HG03354 (cell line): ENCODE measurements around the gene ARHGEF10L.

Experiments used
- ATAC-seq: cut with Tn5 transposase; IDR thresholded peaks from one replicate; pipeline ENCODE4 v1.9.1; 2021; ENCODE audit warnings: mild to moderate bottlenecking; ENCODE audit not compliant: unreplicated experiment, poor library complexity, severe bottlenecking

The ARHGEF10L gene

DNA sequence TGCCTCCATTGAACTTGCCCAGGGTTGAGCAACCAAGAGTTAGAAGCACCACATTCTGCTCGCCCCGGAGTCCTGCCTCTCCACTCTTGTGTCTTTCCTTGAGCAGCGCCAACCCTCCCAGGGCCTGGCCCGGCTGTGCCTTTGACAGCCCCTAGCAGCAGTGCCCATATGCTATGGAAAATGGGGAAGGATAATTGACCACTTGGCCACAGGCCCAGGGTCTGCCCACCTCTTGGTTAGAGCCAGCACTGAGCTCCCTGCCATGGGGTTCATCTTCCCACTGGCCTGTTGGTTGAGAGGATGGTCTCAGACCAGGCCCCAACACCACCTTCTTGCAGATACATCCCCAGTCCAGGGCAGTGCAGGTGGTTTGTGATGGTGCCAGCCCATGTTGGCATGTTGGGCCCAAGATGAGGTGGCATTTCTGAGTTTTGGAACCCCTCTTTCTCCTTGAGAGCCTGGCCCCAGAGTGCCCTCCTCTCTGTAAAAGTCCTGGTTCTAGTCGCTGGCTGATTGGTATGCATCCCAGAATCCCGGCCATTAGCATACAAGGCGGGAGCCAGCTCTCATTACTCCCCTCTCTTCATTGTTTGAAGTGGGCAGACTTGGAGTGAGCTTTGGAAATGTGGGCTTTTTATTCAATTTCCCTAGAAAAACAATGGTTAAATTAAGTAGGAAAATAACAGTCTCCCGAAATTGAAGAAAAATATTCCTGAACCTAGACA, 7.6 kb downstream of the ARHGEF10L start:
- no peak for ATAC-seq

DNA sequence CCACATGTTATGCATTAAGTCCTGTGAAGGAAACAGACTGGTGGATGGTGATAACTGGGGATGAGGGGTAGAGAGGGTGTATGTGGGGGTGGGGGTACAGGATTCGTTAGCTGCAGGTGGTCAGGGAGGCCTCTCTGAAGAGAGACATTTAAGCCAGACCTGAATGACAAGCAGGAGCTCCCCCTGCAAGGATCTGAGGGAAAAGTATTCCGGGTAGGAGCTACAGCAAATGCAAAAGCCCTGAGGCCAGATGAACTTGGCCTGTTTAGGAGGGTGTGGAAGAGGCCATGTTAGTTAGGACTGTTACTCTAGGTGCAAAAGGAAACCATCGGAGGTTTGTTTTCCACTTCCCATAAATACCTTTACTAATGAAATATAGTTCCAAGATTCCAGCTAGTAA, 9.9 kb downstream of the ARHGEF10L start:
- ATAC-seq, result no peak

DNA sequence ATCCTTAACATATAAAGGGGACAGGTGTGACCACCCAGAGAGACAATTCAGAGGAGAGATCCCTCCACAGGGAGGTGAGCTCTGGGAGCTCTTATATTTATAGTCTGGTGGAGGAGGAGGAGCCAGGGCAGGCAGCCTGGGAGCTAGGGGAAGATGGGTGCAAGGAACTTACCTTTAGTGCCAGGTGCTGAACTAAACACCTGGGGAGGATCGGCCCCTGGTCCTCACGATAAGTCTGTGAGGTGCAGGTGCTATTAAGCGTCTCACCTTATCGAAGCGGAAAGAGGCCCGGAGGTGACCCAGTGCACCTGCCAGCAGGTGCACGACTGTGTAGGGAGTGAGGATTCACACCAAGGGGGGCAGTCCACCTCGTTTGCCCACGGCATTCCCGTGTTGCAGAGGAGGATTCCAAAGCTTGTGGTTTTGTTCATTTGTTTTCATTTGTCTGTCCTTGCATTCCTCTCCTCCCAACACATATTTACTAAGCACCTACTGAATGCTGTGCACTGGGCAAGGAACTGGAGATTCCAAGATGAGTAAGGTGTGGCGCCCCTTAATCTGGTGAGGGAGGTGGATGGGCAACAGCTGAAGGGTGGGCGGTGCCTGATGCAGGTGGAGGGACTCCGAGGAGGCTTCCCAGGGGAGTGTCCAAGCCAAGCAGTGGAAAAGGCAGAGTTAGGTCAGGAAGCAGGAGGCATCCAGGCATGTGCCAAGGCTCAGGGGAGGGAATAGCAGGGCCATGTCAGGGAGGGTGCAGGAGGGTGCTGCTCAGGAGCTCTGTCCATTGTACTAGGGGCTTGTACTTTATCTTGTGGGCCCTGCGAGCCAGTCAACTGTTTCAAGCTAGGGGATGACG, 11.5 kb downstream of the ARHGEF10L start:
- ATAC-seq, result no peak

DNA sequence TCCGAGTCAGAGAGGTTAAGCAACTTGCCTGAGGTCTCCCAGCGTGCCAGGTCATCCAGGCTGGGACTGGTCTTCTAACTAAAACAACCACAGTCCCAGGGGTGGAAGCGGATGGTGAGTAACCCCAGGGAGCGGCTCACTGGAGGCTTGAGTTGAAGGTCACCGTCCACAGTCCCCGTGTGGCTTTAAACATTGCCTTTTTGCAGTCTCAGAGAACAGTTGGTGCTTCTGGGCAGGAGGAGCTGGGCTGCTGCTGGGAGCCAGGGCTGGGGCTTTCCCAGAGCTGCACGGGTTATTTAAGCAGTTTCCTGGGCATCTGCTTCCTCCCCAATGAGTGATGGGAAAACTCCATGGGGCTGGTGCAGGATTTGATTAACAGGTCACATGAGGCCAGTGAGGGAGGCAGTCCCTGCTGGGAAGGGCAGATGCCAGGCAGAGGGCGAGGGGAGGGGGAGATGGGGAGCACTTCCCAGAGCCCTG, 12.3 kb downstream of the ARHGEF10L start:
- ATAC-seq, result no peak

DNA sequence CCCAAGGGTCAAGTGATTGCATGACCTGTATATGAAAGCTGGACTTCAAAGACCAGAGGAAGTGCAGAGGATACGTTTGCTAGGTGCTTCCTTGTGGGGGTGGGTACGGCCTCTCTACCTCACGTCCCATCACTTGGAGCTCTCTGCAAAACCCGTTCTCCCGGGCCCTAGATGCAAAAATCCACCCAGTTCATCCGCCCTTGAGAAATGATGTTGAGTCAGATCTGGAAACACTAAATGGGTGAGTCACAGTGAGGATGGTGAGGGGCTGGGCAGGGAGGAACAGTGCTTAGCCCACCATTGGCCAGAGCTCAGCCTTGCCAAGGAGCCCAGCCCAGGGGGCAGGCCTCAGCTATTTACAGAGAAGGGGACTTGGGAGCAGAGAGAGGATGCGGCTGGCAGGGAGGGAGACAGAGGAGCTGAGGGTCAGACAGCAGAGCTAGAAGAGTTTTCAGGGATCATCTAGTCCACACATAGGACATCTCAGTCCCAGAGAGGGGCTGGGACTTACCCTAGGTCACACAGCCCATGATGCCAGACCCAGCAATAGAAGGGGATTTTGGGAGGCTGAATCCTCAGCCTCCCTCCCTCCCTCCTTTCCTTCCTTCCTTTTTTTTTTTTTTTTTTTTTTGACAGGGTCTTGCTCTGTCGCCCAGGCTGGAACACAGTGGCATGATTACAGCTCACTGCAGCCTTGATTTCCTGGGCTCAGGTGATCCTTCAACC, 14.6 kb downstream of the ARHGEF10L start:
- no peak for ATAC-seq

DNA sequence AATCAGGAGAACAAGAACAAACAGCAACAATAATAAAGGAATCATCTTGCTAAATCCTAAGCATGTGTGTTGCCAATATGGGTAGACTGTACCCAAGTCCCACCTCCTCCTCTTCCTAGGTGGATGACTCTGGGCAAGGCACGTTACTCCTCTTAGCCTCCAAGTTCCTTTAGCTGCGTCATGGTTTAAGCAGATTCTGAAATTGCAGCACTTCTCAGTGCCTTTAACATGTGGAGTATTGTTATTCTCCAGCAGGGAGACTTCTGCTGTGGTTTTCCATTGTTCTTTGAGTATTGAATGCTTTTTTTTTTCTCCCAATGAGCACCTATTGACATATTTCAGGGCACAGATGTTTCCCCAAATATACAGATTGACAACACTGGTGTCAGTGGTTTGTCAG, 15.5 kb downstream of the ARHGEF10L start:
- ATAC-seq, result no peak

DNA sequence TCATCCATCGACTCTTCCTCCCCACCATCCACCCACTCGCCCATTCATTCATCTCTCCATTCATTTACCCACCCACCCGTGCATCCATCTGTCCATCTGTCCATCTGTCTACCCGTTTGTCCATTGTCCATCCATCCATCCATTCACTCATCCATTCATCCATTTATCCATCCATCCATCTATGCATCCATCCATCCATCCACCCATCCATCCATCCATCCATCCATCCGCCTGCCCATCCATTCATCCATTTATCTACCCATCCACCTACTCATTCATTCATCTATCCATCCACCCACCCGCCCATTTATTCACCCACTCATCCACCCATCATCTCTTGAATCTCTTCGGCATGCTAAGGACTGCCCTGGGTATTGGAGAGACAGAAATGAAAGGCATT, 18.5 kb downstream of the ARHGEF10L start:
- ATAC-seq, result no peak

DNA sequence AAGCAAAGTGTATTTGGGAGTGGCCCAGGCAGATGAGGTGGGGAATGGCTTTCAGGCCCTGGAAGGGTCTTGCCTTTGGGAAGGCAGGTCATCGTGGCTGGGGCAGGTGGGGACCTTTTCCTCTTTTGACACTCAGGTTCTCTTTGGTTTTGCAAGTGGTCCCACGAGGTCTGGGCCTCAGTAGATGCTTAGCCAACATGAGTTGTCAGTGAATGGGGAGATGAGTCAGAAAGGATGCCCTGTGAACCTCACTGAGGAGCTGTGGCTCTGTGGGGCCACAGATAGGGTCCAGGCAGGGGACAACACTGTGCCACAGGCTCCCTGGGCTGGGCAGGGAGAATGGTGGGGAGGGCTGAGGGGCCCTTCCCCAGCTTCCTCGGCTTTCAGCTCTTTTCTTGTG, 19.0 kb downstream of the ARHGEF10L start:
- ATAC-seq, result no peak

DNA sequence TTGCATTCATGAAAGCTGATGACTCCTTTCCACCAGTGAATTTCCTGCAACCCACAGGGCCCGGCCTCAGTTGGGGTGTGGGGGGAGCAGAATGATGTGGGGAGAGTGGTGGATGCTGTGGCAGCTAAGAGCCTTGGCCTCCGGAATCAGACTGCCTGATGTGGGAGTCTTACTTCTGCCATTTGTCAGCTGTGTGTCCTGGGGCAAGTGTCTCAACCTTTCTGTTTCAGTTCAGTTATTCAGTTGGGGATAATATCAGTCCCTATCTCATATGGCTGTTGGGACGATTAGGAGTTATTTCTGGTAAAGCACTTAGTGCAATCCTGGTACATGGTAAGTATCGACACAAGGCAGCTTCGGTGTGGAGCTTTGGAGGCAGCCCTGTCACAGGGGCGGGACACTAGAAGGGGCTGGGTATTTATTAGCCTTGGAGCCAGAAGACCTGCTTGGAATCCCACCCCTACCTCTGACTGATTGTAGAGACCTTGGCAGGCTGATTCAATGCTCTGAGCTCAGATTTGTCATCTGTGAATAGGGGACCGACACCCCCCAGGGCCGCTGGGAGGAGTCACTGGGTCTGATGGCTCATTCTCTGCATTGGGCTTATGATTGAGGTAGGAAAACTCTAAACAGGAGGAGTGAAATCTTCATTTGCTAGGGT, 19.6 kb downstream of the ARHGEF10L start:
- ATAC-seq, result no peak

DNA sequence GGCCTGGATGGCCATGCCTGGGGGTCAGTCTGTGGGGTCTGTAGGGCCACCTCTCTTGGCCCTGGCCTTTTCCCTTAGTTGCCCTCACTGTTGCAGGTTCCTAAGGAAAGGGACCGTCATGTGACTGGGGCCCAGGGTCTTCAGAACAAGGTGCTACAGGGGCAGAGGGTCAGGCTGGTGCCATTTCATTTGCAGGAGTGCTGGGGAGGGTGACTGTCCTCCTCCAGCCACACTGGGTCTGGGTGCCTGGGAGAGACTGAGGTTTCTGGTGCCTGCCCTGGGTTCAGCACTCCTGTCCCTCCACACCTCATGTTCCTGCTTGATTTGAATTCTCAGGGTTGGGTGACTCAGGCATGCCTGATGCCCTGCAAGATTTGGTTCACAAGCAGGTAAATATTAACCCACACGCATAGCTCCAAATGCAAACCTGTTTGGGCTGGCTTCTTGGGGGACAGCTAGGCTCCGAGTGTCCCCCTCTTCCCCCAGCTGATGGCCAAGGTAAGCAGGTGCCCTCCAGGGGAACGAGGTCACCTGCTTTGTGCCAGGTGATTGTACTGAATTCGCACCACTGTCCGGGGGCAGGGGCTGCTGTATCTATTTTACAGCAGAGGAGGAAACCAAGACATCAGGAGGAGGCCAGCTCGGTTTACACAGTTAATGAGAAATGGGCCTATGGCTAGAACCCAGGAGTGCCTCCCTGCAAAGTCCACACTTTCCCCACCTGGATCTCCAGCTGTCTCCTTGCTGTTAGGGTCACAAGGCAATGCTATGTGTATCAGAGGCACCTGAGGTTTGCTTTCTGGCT, 20.3 kb downstream of the ARHGEF10L start:
- ATAC-seq, result no peak

DNA sequence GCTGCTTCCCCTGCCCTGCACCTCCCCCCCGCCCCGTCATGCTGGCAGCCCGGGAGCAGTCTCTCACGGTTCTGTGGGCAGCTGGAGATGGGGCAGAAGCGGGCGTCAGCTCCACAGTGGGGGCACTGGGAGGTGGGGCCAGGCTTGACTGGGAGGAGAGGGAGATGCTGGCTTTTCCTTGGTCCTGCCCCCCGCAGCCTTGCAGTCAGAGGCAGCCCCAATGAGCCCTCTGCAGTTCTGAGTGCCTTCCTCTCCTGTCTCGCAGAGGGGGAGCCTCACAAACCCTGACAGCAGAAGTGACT, 21.7 kb downstream of the ARHGEF10L start:
- no peak for ATAC-seq

DNA sequence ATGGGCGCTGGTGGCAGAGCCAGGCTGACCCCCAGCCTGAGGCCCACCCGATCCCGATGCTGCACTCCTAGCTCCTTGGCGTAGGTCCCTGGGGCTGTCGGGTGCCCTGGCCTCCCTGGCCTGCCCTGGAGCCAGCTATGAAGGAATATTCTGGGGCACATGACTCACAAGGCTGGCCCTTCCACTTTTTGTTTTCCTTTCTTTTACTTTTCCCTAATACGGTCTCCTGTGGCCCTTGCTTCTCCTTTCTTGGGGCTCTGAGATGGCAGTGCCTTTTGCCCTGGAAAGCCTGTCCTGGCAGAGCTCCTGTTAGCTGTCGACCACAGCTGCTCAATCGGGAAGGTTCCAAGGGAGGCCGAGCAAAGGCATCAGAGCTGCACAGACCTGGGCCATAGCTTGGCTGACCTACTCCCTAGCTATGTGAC, 22.1 kb downstream of the ARHGEF10L start:
- no peak for ATAC-seq

DNA sequence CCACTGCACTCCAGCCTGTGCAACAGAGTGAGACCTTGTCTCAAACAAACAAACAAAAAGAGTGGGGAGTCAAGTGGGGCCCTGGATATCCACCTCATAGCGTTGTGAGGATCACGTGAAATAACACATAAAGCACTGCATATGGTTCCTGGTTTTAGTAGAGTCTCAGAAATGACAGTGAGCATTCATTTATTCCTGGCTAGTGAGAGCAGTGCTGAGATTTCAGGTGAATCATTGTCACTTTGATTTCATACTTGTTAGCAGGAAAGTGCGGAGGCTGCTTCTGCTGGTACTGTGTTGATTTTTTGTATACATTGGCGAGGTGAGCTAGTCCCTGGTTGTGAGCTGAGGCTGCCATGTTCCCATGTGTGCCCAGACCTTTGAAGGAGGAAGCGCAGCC, 22.9 kb downstream of the ARHGEF10L start:
- no peak for ATAC-seq

DNA sequence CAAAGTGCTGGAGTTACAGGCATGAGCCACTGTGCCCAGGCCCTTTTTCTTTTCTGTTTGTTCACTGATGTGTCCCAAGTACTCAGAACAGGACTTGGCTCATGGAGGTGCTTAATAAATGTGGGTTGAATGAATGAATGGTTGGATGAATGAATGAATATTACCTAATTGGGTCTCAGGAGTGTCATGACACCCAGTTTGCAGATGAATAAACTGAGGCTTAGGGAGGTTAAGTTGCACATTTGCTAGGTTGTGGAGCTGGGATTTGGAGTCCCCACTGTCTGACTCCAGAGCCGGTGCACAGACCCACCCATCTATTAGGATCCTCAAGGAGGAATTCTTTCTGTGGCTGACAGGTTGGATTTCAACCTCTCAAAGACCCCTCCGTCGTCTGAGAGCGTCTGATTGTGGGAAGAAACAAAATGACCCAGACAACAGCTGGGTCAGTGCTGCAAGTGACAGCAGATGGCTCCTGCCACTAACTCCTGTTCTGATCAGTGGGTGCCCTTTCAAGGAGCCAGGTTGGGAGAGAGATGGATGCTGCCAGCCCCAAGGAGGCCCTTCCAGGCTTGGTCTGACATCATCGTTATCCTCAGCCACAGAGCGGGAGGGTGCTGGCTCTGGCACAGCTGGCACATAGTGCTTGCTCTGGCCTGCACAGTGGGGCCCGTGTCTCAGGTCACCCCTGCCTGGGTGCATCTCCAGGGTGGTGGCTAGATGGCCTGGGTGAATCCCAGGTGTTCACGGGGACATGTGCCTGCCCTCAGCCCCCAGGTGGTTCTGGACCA, 24.2 kb downstream of the ARHGEF10L start:
- ATAC-seq, result no peak

DNA sequence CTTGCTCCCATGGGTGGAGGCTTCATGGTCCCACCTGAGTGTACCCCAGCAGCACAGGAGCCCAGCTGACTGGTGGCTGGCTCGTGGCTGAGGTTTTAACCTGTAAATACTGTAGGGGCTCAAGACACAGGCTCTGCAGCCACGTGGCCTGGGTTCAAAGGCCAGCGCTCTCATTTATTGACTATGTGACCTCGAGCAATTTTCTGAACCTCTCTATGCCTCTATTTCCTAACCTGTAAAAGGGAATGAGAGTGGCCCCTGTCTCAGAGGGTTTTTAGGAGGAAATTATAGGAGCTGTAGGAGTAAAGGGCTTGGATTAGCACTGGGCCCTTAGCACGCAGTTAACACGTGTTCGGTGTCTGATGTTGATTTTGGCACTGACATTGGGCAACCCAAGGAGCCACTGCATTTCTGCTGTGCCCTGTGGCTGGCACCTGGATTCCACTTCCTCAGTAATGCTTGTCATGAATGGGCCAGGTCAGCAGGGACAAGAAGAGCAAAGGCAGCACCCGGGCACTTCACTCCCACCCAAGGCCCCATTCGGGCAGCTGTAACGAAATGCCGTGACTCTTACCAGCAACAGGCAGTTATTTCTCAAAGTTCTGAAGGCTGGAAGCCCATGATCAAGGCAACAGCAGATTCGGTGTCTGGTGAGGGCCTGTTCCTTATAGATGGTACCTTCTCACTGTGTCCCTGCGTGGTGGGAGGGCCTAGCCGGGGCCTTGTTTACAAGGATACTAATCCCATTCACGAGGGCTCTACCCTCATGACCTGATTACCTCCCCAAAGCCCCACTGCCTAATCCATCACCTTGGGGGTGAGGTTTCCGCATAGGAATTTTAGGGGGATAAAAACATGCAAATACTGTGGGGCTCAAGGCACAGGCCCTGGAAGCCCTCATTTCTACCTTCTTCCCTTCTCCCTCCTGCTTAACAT, 25.2 kb downstream of the ARHGEF10L start:
- no peak for ATAC-seq

DNA sequence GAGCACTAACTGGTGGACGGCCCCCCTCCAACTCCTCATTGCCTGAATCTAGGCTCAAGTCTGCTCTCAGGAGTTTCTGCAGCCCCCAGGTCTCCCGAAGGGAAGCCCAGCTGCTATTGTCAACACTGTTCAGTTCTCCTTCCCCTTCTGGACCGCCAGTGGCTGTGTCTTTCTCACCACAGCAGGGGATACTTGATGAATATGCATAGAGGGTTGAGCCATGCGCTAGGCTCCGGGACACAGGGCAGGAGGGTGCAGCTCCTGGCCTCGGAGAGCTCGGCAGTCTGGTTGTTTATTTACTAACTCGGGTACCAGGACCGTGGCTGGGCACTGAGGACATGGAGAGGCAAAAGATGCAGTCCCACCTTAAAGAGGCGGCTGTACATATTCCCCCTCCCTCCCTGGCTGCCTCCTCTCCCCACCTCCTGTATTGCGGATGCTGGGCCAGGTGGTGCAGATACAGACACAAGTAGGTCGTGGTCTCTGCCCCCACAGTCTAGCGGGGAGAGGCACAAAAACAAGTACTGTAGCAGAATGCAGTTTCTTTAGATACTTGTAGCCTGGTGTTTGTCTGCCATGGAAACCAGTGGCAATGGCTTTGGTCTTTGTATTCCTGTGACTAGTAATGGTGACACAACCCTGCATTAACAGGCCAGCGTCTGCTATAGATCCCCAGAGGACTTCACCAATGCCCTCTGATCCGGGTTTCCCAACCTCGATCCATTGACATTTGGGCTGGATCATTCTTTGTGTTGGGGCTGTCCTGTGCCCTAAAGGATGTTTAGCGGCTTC, 26.2 kb downstream of the ARHGEF10L start:
- ATAC-seq, result no peak

DNA sequence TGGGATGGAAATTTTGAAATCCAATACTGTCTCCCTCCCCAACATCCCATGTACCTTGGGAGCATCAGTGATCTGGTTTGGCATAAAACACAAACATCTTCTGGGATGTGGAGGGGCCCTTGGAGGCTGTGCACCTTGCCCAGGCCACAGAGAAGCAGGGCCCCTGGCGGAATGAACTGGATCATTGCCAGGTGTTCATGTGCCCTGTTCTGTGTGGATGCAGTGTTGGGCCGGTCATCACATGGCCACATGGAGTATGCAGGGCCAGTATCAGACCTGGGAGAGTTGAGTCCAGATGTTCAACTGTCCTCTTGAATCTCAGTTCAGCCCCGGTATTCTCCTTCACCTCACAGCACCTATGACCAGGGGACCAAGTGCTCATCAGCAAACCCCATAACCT, 26.9 kb downstream of the ARHGEF10L start:
- ATAC-seq, result no peak
